CD4-positive, alpha-beta T cell treated with Interleukin-15 for 1 hour (primary cell): ENCODE data around the gene ARMC5.
"Not testable (repeated sequence)": the region's sequence is repeated elsewhere in the genome, so short reads cannot be mapped to it uniquely, and the experiment has no call there.

ENCODE experiments used
- DNase-seq: peaks from one replicate; pipeline ENCODE4 v3.0.0-alpha.2; 2020

Gene ARMC5, protein sequence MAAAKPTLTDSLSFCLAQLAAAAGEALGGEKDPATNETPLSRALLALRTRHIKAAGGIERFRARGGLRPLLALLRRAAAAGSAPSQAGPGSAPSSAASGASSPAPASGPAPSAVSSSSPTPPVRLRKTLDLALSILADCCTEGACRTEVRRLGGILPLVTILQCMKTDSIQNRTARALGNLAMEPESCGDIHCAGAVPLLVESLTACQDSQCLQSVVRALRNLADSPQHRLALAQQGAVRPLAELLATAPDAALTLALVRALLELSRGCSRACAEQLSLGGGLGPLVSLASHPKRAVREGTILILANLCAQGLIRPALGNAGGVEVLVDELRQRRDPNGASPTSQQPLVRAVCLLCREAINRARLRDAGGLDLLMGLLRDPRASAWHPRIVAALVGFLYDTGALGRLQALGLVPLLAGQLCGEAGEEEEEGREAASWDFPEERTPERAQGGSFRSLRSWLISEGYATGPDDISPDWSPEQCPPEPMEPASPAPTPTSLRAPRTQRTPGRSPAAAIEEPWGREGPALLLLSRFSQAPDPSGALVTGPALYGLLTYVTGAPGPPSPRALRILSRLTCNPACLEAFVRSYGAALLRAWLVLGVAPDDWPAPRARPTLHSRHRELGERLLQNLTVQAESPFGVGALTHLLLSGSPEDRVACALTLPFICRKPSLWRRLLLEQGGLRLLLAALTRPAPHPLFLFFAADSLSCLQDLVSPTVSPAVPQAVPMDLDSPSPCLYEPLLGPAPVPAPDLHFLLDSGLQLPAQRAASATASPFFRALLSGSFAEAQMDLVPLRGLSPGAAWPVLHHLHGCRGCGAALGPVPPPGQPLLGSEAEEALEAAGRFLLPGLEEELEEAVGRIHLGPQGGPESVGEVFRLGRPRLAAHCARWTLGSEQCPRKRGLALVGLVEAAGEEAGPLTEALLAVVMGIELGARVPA

DNA sequence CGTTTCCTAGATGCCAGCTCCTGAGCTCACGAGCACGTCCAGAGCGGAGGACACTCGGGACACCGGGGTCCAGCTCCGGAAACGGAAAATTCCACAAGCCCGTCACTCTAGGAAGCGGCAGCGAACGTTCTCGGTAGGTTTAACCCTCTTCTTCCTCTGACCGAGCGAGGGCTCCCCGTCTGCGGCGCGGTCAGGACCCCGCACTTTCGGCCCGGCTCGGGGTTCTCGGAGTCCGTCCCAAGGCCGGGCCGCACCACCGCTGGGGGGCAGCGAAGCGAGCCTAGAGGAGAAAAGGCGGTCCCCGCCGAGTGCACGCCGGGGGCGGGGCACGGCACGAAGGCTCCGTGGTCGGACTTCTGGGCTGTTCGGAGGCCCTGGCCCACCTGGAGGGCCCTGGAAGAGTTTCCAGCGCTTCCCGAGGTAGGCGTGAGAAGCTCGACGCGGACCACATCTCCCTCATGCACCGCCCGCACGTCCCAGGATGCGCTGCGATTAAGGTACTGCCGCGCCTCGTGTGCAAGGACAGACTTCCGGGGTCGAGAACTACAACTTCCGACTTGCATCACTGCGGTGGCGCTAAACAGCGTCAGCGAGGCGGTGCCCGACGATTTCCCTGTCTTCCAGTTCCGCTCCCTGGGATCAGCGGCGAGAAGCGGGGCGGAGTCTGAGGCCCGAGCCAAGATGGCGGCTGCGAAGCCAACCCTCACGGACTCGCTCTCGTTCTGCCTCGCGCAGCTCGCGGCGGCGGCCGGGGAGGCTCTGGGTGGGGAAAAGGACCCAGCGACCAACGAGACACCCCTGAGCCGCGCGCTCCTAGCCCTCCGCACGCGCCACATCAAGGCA lies at the start of gene ARMC5:
Gene ARMC5, plus strand, starts transcription at position 658 of the 843 bp plus-strand sequence. Its CDS starts 24 bp downstream, at position 682.
- DNase-seq: peak; percentile 98

DNA sequence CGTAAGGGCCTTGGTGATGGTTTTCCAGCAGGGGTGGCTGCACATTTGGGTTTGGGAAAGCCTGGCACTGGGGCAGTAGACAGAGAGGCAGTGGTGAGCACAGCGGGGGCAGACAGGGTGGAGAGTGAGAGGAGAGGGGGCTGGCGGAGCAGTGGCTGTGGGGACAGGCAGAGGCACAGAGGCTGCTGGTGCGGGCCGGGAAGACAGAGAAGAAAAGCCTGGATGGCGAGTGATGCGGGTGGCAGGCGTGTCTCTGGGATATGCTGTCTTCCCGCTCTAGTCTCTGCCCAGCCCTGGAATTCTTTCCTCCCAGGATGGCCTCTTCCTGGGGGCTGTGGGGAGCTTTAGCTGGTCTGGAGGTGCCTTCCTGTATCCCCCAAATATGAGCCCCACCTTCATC lies 49.2 kb upstream of the ARMC5 start:
- DNase-seq: no peak

GRCh38 chr16:31411024-31411844 lies 48.1 kb upstream of the ARMC5 start:
- DNase-seq: no peak

GRCh38 chr16:31412750-31413149 lies 46.6 kb upstream of the ARMC5 start:
- DNase-seq: no peak

- DNase-seq: no peak
Observed at GRCh38 chr16:31413381-31413780, 45.9 kb upstream of the ARMC5 start.

DNA sequence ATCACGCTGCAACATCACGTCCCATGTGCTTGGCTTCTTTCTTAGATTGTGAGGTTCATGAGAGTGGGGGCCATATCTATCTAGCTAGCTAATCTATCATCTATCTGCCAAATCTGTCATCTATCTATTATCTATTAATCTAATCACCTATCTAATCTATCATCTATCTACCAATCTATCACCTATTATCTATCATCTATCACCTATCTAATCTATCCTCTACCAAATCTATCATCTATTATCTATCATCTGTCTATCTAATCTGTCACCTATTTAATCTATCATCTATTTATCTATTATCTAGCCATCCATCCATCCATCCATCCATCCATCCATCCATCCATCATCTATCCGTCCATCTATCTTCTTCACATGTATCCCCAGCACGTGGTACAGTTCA lies 45.4 kb upstream of the ARMC5 start:
- no peak for DNase-seq

- DNase-seq: no peak
Observed at GRCh38 chr16:31414706-31415105, 44.6 kb upstream of the ARMC5 start.

DNA sequence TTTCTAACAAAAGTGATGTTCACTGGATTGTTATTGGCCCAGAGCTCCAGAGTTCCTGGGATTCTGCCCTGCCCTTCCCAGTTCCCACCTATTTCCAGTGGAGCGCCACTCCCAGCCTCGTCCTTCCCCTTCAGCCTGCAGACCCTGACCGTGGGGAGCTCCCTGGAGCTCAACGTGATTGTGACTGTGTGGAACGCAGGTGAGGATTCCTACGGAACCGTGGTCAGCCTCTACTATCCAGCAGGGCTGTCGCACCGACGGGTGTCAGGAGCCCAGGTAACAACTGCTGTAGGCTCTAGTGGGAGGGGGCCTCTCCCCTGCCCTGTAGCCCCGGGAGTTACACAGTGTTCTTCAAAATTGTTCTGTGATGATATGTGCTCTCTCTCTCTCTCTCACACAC lies 42.9 kb upstream of the ARMC5 start:
- no peak for DNase-seq

GRCh38 chr16:31417036-31417435 lies 42.3 kb upstream of the ARMC5 start:
- not testable (repeated sequence) for DNase-seq

GRCh38 chr16:31417916-31418315 lies 41.4 kb upstream of the ARMC5 start:
- DNase-seq: no peak

GRCh38 chr16:31420037-31420436 lies 39.3 kb upstream of the ARMC5 start:
- DNase-seq: no peak

DNA sequence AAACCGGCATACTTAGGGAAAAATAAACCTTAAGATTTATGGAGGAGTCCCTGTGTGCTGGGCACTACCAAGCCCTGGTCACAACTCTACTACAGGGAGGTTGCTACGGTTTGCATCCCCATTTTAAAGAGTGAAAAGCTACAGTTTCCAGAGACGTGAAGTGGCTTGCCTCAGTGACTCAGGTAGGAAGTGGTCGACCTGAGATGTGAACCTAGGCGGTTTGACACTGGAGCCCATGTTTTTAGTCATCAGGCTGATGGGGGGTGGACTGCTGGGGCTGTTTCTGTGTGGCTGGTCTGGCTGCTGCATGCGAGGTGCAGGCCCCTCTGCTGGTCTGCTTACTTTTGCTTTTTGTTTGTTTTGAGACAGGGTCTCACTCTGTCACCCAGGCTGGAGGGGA lies 37.7 kb upstream of the ARMC5 start:
- DNase-seq: peak; percentile 41

DNA sequence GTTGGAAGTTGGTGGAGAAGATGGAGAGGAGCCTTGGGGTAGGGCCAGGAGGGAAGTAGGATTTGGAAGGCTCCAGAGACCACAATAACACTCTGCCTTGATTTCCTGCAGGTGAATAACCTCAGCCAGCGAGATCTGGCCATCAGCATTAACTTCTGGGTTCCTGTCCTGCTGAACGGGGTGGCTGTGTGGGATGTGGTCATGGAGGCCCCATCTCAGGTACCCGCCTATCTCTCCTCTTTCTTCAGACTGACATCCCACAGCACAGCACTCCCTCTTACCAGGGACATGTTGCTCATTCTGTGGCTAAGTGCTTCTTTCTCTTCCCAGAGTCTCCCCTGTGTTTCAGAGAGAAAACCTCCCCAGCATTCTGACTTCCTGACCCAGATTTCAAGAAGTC lies 36.1 kb upstream of the ARMC5 start:
- DNase-seq: no peak

DNA sequence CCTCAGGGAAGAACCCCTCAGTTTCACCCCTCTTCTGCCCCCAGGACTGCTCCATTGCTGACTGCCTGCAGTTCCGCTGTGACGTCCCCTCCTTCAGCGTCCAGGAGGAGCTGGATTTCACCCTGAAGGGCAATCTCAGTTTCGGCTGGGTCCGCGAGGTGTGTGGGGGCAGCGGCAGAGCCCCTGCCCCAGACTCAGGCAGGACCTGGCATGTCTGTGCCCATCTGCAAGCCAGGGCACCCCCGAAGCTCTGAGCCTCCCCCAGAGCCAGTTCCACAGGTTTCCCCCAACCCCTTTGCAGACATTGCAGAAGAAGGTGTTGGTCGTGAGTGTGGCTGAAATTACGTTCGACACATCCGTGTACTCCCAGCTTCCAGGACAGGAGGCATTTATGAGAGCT lies 35.5 kb upstream of the ARMC5 start:
- no peak for DNase-seq

DNA sequence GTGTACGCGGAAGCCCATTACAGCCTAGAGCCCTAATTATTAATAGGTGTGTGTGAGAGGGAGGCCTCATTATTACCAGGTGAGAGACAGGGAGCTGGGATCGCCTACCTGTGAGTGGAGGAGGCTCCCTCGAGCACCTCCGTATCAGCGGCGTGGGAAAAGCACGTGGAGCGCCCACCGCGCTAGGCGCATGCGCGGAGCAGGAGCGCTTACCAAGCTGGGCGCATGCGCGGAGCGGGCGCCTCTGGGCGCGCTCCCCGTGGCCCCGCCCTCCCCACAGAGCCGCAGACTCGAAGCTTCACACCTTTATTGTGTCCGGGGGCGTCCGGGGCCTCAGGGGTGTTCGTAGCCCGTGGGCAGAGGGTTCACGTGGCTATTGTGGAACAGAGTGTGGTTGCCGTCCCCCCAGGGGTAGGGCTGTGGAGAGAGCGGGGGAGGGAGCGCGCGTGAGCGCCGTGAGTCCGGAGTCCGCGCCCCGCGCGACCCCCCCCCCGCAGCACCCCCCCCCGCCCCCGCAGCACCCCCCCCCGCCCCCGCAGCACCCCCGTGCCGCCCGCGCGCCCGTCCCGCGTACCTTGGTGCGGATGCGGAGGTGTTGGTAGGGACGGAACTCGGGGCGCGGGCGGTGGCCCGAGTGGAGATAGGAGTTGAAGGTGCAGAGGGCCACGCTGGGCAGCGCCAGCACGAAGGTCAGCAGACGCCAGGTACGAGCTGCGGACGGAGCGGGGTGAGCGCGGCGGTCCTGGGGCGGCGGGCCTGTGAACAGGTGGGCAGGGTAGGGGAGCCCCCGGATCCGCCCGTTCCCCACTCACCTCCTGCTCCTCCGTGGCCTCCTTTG lies 31.6 kb upstream of the ARMC5 start:
- DNase-seq: peak; percentile 80

DNA sequence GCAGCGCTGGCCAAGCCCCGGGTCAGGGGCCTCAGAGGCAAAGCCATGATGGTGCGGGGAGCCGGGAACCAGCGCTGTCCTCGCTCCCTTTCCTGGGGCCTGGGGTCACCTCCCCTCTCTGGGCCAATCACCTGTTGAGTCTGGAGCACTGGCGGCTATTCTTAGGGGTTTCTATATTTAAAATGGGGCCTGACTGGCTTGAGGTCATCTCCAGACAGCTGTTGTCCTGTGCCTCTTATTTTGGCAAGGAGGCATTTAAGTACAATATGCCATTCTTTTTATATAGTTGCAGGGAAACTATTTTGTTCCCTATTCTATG lies 31.1 kb upstream of the ARMC5 start, which contains the start of gene COX6A2:
Gene COX6A2, minus strand, starts transcription at position 82 of the 319 bp plus-strand sequence. Its CDS starts 35 bp downstream, at position 47.
- no peak for DNase-seq

GRCh38 chr16:31428638-31429247 lies 30.6 kb upstream of the ARMC5 start:
- no peak for DNase-seq

- no peak for DNase-seq
Observed at GRCh38 chr16:31429314-31429713, 30.0 kb upstream of the ARMC5 start.

- no peak for DNase-seq
Observed at GRCh38 chr16:31429796-31430195, 29.5 kb upstream of the ARMC5 start.

GRCh38 chr16:31430380-31431052 lies 28.8 kb upstream of the ARMC5 start:
- DNase-seq: no peak
